HG03520 (cell line): Measurements from ENCODE around the gene CASZ1.

Experiments used
- ATAC-seq: cut with Tn5 transposase; IDR thresholded peaks from one replicate; pipeline ENCODE4 v1.9.1; 2021; ENCODE audit warnings: mild to moderate bottlenecking, moderate library complexity; ENCODE audit not compliant: unreplicated experiment

CASZ1 gene

DNA sequence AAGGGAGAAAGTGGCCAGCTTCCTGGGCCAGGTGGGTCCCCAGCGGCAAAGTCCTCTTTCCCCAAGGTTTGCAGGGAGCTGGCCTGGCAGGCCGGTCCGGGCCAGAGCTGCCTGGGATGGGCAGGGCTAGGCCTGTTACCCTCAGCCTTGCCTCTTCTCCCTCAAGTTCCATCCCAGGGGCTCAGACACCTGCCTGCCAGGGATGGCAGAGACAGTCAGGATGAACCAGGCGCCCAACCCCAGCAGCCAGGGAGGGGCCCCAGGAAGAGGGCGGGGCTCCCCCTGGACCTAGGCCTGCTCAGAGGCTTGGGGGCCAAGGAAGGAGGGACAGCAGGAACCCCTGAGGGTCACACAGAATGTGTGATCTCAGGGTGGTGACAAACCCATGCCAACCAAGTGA lies 120.6 kb downstream of the CASZ1 start:
- no peak for ATAC-seq

- no peak for ATAC-seq
These were observed 121.5 kb downstream of the CASZ1 start for GRCh38 chr1:10674700-10675609.

GRCh38 chr1:10674222-10674621 lies 122.2 kb downstream of the CASZ1 start:
- ATAC-seq = no peak

DNA sequence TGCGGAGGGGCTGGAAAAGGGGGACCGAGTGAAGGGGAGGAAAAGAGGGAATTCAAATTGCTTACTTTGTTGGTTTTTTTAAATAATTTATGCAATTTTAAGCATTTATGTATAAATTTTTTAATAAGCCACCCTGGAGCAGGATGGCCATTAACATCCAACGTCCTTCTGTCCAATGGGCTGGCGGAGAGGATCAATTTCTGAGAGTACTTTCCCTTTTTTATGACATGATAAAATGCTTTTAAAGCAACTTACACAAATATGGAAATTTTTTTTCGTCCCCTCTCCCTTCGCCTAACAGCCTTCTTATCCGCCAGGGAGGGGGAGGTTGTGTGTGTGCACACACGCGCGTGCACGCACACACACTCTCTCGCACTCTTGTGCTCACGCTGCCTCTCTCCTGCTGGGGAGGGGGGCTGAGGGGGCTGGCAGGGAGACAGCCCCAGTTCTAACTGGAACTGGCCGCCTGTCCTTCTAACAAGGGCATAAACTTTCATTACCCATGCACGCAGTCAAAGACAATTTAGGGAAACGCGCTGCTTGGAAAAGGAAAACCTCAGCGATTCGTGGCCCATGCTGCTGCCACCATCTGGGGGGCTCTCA lies 123.2 kb downstream of the CASZ1 start:
- ATAC-seq = no peak

DNA sequence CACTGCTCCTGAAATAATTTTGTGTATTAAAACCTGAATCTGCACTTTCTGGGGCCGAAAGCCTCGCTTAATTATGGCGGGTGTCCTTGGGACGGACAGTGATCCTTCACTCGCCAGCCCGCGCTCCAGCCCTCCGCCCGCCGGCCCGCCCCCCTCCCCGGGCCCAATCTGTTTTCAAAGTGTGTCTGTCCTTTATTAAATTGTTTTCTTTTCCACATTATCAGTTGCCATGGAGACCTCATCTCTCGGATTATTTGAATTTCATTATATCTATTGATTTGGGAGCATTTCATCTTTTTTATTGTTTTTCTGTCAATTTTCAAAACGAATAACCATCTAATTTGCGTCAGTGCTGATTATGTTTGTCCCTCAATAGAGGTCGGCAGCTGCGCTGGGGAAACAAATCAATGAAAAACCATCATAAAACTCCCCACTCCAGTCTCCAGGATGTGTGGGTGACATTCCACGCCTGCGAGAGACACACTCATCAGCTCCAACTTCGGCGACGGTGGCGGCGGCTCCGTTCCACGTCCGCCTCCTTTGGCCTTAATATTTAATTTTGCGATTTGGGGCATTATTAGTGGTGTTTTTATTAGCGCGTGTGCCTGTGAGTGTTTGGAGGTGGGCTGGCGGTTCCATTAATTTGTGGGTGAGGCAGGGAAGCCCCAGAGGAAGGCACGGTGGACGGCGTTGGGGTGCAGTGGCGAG lies 123.9 kb downstream of the CASZ1 start:
- ATAC-seq = no peak

DNA sequence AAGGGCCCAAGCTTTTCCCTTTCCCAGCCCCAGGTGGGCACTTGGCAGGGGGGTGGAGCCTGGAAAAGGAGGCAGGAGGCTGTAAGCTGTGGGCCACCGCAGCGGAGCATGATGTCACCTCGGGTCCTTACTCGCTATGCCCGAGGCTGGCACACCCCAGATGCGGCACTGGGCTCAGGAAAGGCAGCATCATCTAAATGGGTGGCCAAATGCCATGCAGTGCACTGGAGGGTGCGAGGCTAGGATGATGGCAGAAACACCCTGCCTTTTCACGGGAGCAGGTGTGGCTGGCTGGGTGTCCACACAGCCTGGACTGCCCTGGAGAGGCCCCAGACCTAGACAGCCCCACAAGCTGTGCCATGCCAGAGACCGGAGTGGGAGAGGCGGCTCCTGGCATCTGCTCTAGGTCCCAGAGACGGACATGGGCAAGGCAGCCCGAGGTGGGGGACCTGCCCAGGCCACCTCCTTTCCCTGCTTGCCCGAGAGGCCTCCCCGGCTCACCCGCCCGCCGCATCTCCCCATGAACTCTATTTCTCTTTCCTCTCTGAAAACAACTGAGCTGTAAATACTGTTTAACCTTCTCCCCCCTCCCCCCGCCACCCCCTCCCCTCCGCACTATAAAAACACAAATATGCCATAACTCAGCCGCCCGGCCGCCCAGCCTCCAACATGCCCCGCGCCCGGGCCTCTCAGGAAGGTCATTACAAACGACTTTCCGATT lies 124.7 kb downstream of the CASZ1 start:
- no peak for ATAC-seq

- no peak for ATAC-seq
These were observed 125.4 kb downstream of the CASZ1 start for GRCh38 chr1:10671090-10671489.

- no peak for ATAC-seq
These were observed 126.3 kb downstream of the CASZ1 start for GRCh38 chr1:10670190-10670589.

GRCh38 chr1:10669570-10669969 lies 126.9 kb downstream of the CASZ1 start:
- ATAC-seq = no peak

- ATAC-seq = no peak
These were observed 128.3 kb downstream of the CASZ1 start for GRCh38 chr1:10667861-10668761.

DNA sequence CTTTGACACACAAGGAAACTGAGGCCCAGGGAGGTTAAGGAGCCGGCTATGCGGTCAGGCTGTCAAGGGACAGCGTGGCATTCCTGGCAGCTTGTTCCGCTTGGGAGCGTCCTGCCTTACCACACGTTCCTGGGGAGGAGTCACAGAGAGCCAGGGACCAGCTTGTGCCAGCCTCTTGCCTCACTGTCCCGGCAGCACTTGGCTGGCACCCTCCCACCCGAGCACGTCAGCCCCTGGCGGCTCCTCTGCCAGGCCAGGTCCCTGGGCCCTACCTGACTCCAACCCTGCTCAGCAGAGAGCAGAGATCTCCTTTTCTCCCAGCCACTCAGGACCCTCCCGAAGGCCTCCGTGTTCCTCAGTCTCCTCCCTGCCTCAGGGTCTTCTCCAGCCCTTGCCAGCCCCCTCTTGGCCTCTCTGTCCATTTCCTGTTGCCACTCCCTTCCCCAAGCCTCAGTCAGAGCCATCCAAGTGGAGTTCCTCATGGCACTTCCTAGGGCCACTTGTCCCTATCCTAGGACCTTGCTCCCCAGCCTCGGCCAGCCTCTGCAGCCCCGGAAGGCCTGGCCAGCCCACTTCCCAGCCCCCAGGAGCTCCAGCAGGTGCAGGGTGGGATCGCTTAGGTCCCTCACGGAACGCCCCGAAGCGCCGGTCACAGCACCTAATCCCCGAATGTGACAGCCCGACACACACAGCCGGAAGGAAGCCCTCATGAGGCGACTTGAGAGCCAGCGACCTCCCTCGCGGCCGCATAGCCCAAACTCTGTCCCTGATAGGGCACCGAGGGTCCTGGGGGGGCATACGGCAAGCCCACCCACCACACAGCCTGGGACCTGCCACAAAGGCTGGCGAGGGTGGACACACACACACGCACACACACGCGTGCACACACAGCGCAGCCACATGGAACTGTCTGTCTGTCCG lies 130.3 kb downstream of the CASZ1 start:
- ATAC-seq = no peak

DNA sequence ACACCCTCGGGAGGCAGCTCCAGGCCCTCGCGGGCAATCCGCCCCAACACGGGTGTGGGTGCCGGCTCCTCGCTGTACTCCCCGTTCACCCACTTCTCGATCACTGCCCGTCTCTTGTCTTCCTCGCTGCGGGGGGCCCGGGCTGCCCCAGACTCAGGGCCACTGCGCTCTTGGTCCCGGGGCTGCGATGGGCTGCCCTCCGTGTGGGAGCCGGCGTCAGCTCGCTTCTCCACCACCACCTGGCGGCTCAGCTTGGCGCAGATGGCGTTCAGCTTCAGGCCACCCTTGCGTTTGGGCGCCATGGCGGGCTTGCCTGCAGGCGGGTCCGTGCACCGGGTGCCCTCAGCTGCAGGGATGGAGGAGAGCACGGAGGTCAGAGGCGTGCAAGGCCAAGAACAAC lies 131.2 kb downstream of the CASZ1 start:
- ATAC-seq = no peak

DNA sequence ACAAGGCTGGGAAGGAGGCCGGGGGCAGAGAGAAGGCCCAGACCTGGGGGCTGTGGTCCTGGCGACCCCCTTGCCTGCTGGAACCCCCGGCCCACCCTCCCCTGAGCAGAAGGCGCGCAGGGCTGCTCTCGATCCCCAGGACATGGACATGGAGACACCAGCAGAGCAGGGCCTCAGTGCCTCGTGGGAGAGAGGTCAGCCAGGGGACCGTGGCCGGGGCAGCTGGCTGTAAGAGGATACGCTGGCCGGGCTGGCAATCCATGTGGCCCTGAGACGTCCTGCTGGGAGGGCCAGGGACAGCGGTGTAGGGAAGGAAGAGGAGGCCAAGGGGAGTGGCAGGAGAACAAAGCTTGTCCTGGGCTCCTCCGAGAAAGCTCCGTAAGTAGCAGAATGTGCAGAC lies 132.2 kb downstream of the CASZ1 start:
- no peak for ATAC-seq

DNA sequence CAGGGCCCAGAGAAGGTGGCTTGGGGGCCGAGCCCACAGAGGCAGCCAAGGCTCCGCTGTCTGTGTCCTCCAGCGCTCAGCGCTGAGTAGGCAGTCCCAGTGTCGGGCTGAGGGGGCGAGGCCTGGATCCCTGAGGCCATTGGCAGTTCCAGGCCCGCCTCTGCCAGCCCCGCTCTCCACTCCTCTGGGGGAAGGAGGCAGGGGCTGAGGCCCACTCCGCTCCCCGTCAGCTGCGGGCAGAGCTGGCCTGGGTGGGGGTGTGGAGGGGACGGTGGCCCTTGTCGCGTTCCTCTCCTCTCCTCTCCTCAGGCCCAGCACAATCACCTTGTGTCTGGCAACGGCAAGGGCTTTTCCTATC lies 132.8 kb downstream of the CASZ1 start:
- ATAC-seq = no peak

- no peak for ATAC-seq
These were observed 133.4 kb downstream of the CASZ1 start for GRCh38 chr1:10662824-10663677.

DNA sequence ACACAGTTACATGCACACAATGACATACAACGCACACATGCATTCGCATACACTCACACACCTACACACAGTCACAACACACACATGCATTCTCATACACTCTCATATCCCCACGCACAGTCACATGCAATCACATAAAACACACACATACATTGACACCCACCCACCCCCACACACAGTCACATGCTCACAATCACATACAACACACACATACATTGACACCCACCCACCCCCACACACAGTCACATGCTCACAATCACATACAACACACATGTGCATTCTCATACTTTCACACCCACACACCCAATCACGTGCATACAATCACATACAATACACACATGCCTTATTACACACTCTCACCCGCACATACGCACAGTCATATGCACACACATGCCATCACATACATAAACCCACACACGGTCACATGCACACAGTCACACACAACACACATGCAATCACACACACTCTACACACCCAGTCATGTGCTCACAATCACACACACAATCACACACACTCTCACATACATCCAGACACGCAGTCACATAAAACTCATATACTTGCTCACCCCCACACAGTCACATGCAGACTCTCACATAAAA lies 134.3 kb downstream of the CASZ1 start:
- no peak for ATAC-seq

DNA sequence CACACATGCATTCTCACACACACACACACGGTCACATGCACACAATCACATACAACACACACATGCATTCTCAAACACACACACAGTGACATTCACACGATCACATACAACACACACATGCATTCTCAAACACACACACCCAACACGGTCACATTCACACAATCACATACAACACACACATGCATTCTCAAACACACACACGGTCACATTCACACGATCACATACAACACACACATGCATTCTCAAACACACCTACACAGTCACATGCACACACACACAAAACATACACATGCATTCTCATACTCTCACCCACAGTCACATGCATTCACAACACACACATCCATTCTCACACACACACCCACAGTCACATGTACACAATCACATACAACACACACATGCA lies 135.0 kb downstream of the CASZ1 start:
- no peak for ATAC-seq
